ENCODE measurements around the gene KRTAP10-11.

Gene KRTAP10-11

DNA sequence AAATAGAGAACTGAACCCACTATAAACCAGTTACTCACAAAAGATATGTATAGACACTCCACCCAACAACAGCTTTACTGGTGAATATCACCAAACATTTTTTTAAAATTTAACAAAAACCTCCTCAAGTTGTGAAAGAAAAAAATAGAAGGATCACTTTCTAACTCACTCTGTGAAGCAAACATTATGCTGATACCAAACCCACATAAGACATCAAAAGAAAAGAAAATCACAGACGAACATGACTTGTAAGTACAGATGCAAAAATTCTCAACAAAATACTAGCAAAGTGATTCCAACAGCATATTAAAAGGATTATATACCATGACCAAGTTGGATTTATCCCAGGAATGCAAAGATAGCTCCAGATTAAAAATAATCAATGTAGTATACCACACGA lies 45.5 kb downstream of the KRTAP10-11 start:
- in situ Hi-C loops (cut with HindIII; ENCODE audit: low sequenced_read_pairs) = loop anchor here (5.0 kb wide), 1 partner anchor 39 kb away; the partner anchor contains the start of gene KRTAP12-4

- in situ Hi-C loops (cut with HindIII; ENCODE audit: low sequenced_read_pairs) = loop anchor here (5.0 kb wide), 1 partner anchor 41 kb away; the partner anchor contains the start of gene KRTAP12-4
These were observed 46.7 kb downstream of the KRTAP10-11 start for GRCh38 chr21:44692798-44693512.

GRCh38 chr21:44694776-44695175 lies 48.6 kb downstream of the KRTAP10-11 start:
- in situ Hi-C loops (cut with HindIII; ENCODE audit: low sequenced_read_pairs) = loop anchor here (5.0 kb wide), 1 partner anchor 42 kb away; the partner anchor contains the start of gene KRTAP12-4

DNA sequence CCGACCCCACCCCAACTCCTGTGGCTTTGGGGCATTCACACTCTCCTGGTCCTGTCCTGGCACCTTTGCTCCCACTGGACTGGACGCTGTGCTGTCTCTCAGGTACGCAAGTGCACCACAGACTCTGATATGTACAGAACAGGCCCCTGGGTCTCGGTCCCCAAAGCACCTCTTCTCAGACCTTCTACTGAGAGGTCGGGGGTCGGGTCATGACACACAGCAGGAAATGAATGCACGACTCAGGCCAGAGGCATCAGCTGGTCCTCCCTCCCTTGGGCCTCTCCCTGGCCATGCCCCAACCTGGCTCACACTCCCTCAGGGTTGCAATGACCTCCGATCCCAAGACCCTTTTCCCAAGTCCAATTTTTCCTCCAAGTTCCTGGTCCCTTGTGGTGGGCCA lies 49.0 kb downstream of the KRTAP10-11 start:
- in situ Hi-C loops (cut with HindIII; ENCODE audit: low sequenced_read_pairs) = no loop called here

GRCh38 chr21:44695641-44696040 lies 49.4 kb downstream of the KRTAP10-11 start:
- in situ Hi-C loops (cut with HindIII; ENCODE audit: low sequenced_read_pairs) = no loop called here

DNA sequence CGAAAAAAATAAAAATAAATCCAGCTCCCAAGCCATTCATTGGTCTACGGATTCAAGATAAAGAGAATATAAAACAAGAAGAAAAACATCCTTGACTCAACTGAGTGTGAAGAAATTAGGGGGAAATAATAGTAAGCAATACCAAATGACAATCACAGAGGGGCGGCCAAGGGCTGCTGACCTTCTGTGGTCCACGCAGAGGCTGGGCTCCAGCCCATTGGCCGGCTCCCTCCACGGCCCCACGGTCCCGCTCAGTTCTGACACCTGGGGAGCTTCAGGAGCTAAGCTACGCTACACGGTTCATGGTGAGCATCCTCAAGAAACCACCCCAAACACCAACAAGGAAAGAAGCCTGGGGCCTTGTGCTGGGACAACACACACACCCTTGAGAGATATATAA lies 50.4 kb downstream of the KRTAP10-11 start:
- in situ Hi-C loops (cut with HindIII; ENCODE audit: low sequenced_read_pairs) = no loop called here
